Measurements from ENCODE around the gene SLC26A9.

SLC26A9 gene

GRCh38 chr1:205967554-205968335, 24.5 kb upstream of the SLC26A9 start:
- no peak for DNase-seq (ENCODE audit: low read depth)
- no peak for TF ChIP-seq CTCF (IDR thresholded peaks at IDR 0.05; ENCODE audit: insufficient read depth, low read depth, low read length, missing control alignments)
- H3K4me3 ChIP-seq (ENCODE audit: low read depth, low read length), result no peak overlapping the region

DNA sequence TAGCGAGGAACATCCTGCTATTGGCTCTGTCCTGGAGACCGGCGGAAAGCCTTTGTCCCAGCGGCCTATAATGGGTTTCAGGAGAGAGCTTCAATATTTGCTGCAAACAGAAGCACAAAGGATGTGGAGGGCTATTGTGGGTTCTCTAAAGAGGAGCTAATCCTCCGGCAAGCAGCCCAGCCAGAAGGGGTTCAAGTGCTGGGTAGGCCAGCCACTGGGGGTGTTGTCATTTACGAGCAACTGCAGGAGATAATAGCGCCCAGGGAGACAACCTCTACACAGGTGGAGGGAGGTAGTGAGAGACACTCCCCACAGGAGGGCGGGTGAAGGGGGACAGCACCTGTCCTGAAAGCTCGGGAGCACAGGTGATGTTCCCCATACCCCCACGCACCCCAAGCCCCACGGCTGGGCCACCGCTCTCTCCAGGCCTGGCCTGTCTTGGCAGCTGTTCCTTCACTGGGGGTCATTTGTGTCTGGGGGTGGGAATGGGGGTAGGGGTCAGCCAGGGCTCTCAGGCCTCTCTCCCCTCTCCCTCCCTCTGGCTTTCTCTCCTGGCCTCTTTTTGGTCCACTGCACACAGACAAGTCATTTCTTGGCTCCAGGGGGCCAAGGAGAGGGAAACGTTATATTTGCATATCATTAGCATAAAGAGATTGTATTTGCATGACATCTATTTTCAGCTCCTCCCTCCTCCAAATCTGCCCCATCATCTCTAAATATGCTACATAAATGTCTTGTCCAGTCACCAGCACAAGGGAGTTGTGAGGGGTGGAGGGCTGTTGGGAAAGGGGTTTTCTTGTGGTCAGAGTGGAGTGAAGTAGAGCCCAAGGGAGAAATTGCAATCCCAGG, 22.0 kb upstream of the SLC26A9 start:
- no peak for TF ChIP-seq CTCF (IDR thresholded peaks at IDR 0.05; ENCODE audit: insufficient read depth, low read depth, low read length, missing control alignments)
- no peak overlapping the region for H3K4me3 ChIP-seq (ENCODE audit: low read depth, low read length)
- no peak for DNase-seq (ENCODE audit: low read depth)

DNA sequence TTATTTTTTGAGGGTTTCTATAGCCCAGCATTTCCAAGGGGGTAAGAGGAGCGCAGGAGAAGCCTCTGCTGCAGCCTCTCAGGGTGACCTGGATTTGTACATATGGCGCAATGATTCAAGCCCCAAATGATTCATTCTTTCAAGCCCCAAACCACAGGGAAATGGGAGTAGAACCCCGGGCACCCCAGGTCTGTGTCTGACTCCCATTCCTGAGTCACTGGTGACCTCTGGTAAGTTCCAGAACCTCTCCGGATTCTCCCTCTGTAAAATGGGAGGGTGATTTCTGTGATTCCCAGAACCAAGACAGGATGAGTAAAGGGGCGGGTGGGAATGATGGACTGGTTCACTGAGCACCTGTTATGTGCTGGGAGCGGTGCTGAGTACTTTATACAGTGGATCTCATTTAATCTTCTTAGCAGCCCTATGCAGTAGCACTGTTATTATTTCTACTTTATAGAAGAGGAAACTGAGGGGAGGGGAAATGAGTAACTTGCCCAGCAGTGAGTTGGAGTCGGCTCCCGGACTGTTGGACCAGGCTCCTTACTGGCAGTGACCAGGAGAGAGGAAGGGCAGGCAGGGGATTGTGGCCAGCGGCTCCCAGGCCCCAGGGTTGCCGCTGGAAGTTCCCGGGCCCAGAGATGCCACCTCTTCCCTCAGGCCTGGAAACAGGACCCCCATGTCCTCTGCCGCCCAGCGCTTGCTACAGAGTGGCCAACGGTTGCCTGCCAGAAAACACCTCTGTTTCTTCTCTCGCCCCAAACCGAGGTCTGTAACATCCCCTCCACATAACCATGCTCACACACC, 20.3 kb upstream of the SLC26A9 start:
- no peak for DNase-seq (ENCODE audit: low read depth)
- no peak for TF ChIP-seq CTCF (IDR thresholded peaks at IDR 0.05; ENCODE audit: insufficient read depth, low read depth, low read length, missing control alignments)
- H3K4me3 ChIP-seq (ENCODE audit: low read depth, low read length), result no peak overlapping the region

GRCh38 chr1:205962821-205963221, 19.6 kb upstream of the SLC26A9 start:
- no peak for TF ChIP-seq CTCF (IDR thresholded peaks at IDR 0.05; ENCODE audit: insufficient read depth, low read depth, low read length, missing control alignments)
- H3K4me3 ChIP-seq (ENCODE audit: low read depth, low read length), result no peak overlapping the region
- DNase-seq (ENCODE audit: low read depth), result no peak

DNA sequence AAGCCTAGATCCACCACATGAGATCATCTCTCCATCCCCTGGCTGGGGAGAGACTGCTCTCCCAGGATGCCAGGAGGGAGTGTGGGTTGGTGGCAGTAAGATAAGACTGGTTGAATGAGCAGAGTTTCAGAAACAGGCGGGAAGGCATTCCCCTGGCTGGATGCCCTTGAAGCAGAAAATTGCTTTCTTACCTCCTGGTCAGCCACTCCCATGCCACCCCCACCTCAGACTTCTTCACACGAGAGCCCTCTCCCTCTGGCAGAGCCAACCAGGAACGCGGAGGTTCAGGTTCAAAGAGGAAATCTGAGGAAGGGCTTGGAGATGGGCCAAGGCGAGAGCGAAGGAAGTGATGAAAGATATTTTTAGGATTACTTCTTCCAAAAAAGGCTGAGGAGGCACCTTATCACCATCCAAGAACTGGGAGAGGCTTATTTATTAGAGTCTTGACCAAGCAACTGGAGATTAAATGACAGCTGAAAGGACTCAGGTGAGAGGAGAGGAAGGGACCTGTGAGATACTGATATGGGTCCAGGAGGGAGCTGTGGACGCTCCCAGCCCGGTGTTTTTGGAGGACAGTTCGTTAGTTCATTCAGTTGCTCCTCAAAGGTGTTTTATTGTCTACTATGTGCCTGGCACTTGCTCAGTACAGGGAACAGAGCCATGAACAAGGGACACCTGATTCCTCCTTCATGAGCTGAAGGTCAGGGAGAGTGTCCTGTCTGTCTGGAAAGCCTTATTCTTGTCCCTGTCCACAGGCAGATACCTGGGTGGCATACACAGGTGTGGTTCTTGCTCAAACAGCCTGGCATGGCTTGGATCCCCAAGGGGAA, 18.9 kb upstream of the SLC26A9 start:
- DNase-seq (ENCODE audit: low read depth), result no peak
- no peak for TF ChIP-seq CTCF (IDR thresholded peaks at IDR 0.05; ENCODE audit: insufficient read depth, low read depth, low read length, missing control alignments)
- H3K4me3 ChIP-seq (ENCODE audit: low read depth, low read length), result no peak overlapping the region

- H3K4me3 ChIP-seq (ENCODE audit: low read depth, low read length), result no peak overlapping the region
- peak; percentile 68 for DNase-seq (ENCODE audit: low read depth)
- TF ChIP-seq CTCF (IDR thresholded peaks at IDR 0.05; ENCODE audit: insufficient read depth, low read depth, low read length, missing control alignments), result no peak
Observed at GRCh38 chr1:205961405-205961804, 18.1 kb upstream of the SLC26A9 start.
